GM23338 (cell line): ENCODE measurements around the gene FTCDNL1. TPM values are rescaled to one million over a fixed set of nuclear protein-coding genes. Genes with fewer than 3 reads are reported as not detected.

Experiments
- ATAC-seq: fragments of 200-7000 bp; cut with Tn5 transposase; 3 replicates; pipeline ENCODE4 v1.9.1; 2020
- DNase-seq: peaks from one replicate; pipeline ENCODE4 v3.0.0-alpha.2; 2015; ENCODE audit warnings: low spot score
- H2AFZ ChIP-seq: fragments of 200-600 bp; sonication (generic); 2 replicates; pipeline ENCODE4 v1.8.0; 2016; ENCODE audit warnings: antibody characterized with exemption, mild to moderate bottlenecking, moderate library complexity
- H3F3A ChIP-seq: fragments of 200-600 bp; sonication (generic); replicated peaks from 2 replicates; pipeline ENCODE4 v1.8.0; 2017; ENCODE audit warnings: antibody characterized with exemption, mixed run types, low read depth
- H3K27ac ChIP-seq: fragments of 200-600 bp; sonication (generic); 2 replicates; pipeline ENCODE4 v1.6.1; 2016; ENCODE audit warnings: low read depth
- H3K27me3 ChIP-seq: fragments of 200-600 bp; sonication (generic); 2 replicates; pipeline ENCODE4 v1.8.0; 2016; ENCODE audit warnings: mild to moderate bottlenecking, mixed run types, moderate library complexity; ENCODE audit not compliant: insufficient read depth
- H3K36me3 ChIP-seq: fragments of 200-600 bp; sonication (generic); 2 replicates; pipeline ENCODE4 v1.8.0; 2016; ENCODE audit warnings: mild to moderate bottlenecking; ENCODE audit not compliant: insufficient read depth
- H3K4me1 ChIP-seq: fragments of 200-600 bp; sonication (generic); 2 replicates; pipeline ENCODE4 v1.8.0; 2016; ENCODE audit warnings: mild to moderate bottlenecking, moderate library complexity; ENCODE audit not compliant: insufficient read depth
- H3K4me2 ChIP-seq: fragments of 200-600 bp; sonication (generic); 2 replicates; pipeline ENCODE4 v1.7.1; 2017; ENCODE audit warnings: mixed run types
- H3K4me3 ChIP-seq: fragments of 200-600 bp; sonication (generic); 2 replicates; pipeline ENCODE4 v1.6.1; 2016; ENCODE audit warnings: mixed run types
- H3K79me2 ChIP-seq: fragments of 200-600 bp; sonication (generic); replicated peaks from 2 replicates; pipeline ENCODE4 v1.8.0; 2017; ENCODE audit warnings: mild to moderate bottlenecking; ENCODE audit not compliant: insufficient read depth
- H3K9me2 ChIP-seq: fragments of 200-600 bp; sonication (generic); 2 replicates; pipeline ENCODE4 v1.8.0; 2017; ENCODE audit not compliant: insufficient read depth
- H4K20me1 ChIP-seq: fragments of 200-600 bp; sonication (generic); replicated peaks from 2 replicates; pipeline ENCODE4 v1.8.0; 2017; ENCODE audit warnings: mild to moderate bottlenecking; ENCODE audit not compliant: insufficient read depth
- H3K27ac Mint-ChIP-seq: 2 replicates; pipeline ENCODE4 v1.8.0; 2020; ENCODE audit warnings: inconsistent platforms, mild to moderate bottlenecking, moderate library complexity, mixed read lengths
- H3K27me3 Mint-ChIP-seq: 3 replicates; pipeline ENCODE4 v1.8.0; 2022; ENCODE audit warnings: low read depth, mild to moderate bottlenecking, moderate library complexity, mixed read lengths, inconsistent platforms; ENCODE audit not compliant: insufficient read depth, poor library complexity
- H3K36me3 Mint-ChIP-seq: 3 replicates; pipeline ENCODE4 v1.8.0; 2021; ENCODE audit warnings: low read depth, mild to moderate bottlenecking, inconsistent platforms, moderate library complexity, mixed read lengths
- H3K4me1 Mint-ChIP-seq: 3 replicates; pipeline ENCODE4 v1.8.0; 2020; ENCODE audit warnings: mild to moderate bottlenecking, inconsistent platforms, mixed read lengths
- H3K4me3 Mint-ChIP-seq: 3 replicates; pipeline ENCODE4 v1.8.0; 2021; ENCODE audit warnings: moderate library complexity, mild to moderate bottlenecking, inconsistent platforms, mixed read lengths
- H3K9me3 Mint-ChIP-seq: 3 replicates; pipeline ENCODE4 v1.8.0; 2020; ENCODE audit warnings: moderate library complexity, mild to moderate bottlenecking, inconsistent platforms, mixed read lengths
- EZH2 ChIP-seq: fragments of 200-600 bp; sonication (generic); IDR thresholded peaks from one replicate; pipeline ENCODE4 v1.8.0; 2017; ENCODE audit warnings: antibody characterized with exemption, mild to moderate bottlenecking, low read depth; ENCODE audit not compliant: unreplicated experiment
- NANOG ChIP-seq: IDR thresholded peaks from 2 replicates; pipeline ENCODE4 v1.6.1; 2016; ENCODE audit warnings: antibody characterized with exemption, borderline replicate concordance
- POLR2AphosphoS5 ChIP-seq: IDR thresholded peaks from 2 replicates; pipeline ENCODE4 v1.6.1; 2016; ENCODE audit warnings: antibody characterized with exemption, low read depth
- STAT1 ChIP-seq: IDR thresholded peaks from one replicate; pipeline ENCODE4 v1.6.1; 2016; ENCODE audit warnings: antibody characterized with exemption; ENCODE audit not compliant: unreplicated experiment
- ZNF331 ChIP-seq: fragments of 250-450 bp; sonication (Bioruptor Pico); IDR thresholded peaks from 2 replicates; pipeline ENCODE4 v1.5.0; 2020; ENCODE audit warnings: low read depth, mild to moderate bottlenecking, moderate library complexity
- polyA plus RNA-seq: library from polyadenylated mRNA; unstranded; fragments of >200 nt; fragmentation: Nextera tagmentation; extraction: Ambion mirVana; gene quantifications from 2 replicates; pipeline ENCODE4 v1.2.1, GENCODE V29; 2016
- total RNA-seq: library from RNA; depleted of rRNA; stranded (reverse); fragments of >200 nt; shearing (Covaris generic); gene quantifications from 2 replicates; pipeline ENCODE4 v1.2.3, GENCODE V29; 2014
- TF ChIP-seq, protein P1 (sequence below): IDR thresholded peaks from 2 replicates; pipeline ENCODE4 v1.6.1; 2016; ENCODE audit warnings: antibody characterized with exemption
- TF ChIP-seq, protein P2 (sequence below): fragments of 250-450 bp; sonication (Bioruptor Pico); IDR thresholded peaks from 2 replicates; pipeline ENCODE4 v1.5.0; 2020; ENCODE audit warnings: mild to moderate bottlenecking, moderate library complexity
- TF ChIP-seq, protein P3 (sequence below), 2 experiments: fragments of 200-600 bp in 1 of 2; sonication (generic) in 1 of 2; conservative IDR thresholded peaks; 2 replicates each; pipeline versions ENCODE4 v1.5.1 to v1.6.1; 2016 to 2017; ENCODE audit warnings: antibody characterized with exemption in 2 of 2, low read depth in 2 of 2, mild to moderate bottlenecking in 2 of 2, moderate library complexity in 1 of 2

Gene FTCDNL1
- total and polyA plus RNA-seq, 2 experiments from 2014 or later = 1.7 to 2.0 TPM

DNA sequence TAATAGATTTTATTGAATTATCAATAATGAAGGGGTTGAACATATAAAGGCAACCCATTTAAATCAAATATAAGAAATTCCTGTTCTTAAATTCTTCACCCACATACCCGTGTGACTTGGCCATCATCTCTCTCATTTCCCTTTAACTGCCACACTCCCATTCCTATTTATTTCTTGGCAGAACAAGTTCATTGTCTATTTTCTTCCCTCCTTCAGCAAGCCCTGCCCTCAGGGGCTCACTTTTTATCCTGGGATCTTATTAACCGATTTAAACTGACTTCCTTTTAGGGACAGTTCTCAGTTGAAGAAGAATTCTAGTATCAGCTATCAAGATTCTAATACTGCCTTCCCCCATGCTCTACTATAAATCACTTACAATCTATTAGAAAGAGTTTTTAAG lies 123.2 kb downstream of the FTCDNL1 start:
- no peak for TF ChIP-seq STAT1
- TF ChIP-seq, protein P1, sequence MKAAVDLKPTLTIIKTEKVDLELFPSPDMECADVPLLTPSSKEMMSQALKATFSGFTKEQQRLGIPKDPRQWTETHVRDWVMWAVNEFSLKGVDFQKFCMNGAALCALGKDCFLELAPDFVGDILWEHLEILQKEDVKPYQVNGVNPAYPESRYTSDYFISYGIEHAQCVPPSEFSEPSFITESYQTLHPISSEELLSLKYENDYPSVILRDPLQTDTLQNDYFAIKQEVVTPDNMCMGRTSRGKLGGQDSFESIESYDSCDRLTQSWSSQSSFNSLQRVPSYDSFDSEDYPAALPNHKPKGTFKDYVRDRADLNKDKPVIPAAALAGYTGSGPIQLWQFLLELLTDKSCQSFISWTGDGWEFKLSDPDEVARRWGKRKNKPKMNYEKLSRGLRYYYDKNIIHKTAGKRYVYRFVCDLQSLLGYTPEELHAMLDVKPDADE = no peak
- TF ChIP-seq, protein P2, sequence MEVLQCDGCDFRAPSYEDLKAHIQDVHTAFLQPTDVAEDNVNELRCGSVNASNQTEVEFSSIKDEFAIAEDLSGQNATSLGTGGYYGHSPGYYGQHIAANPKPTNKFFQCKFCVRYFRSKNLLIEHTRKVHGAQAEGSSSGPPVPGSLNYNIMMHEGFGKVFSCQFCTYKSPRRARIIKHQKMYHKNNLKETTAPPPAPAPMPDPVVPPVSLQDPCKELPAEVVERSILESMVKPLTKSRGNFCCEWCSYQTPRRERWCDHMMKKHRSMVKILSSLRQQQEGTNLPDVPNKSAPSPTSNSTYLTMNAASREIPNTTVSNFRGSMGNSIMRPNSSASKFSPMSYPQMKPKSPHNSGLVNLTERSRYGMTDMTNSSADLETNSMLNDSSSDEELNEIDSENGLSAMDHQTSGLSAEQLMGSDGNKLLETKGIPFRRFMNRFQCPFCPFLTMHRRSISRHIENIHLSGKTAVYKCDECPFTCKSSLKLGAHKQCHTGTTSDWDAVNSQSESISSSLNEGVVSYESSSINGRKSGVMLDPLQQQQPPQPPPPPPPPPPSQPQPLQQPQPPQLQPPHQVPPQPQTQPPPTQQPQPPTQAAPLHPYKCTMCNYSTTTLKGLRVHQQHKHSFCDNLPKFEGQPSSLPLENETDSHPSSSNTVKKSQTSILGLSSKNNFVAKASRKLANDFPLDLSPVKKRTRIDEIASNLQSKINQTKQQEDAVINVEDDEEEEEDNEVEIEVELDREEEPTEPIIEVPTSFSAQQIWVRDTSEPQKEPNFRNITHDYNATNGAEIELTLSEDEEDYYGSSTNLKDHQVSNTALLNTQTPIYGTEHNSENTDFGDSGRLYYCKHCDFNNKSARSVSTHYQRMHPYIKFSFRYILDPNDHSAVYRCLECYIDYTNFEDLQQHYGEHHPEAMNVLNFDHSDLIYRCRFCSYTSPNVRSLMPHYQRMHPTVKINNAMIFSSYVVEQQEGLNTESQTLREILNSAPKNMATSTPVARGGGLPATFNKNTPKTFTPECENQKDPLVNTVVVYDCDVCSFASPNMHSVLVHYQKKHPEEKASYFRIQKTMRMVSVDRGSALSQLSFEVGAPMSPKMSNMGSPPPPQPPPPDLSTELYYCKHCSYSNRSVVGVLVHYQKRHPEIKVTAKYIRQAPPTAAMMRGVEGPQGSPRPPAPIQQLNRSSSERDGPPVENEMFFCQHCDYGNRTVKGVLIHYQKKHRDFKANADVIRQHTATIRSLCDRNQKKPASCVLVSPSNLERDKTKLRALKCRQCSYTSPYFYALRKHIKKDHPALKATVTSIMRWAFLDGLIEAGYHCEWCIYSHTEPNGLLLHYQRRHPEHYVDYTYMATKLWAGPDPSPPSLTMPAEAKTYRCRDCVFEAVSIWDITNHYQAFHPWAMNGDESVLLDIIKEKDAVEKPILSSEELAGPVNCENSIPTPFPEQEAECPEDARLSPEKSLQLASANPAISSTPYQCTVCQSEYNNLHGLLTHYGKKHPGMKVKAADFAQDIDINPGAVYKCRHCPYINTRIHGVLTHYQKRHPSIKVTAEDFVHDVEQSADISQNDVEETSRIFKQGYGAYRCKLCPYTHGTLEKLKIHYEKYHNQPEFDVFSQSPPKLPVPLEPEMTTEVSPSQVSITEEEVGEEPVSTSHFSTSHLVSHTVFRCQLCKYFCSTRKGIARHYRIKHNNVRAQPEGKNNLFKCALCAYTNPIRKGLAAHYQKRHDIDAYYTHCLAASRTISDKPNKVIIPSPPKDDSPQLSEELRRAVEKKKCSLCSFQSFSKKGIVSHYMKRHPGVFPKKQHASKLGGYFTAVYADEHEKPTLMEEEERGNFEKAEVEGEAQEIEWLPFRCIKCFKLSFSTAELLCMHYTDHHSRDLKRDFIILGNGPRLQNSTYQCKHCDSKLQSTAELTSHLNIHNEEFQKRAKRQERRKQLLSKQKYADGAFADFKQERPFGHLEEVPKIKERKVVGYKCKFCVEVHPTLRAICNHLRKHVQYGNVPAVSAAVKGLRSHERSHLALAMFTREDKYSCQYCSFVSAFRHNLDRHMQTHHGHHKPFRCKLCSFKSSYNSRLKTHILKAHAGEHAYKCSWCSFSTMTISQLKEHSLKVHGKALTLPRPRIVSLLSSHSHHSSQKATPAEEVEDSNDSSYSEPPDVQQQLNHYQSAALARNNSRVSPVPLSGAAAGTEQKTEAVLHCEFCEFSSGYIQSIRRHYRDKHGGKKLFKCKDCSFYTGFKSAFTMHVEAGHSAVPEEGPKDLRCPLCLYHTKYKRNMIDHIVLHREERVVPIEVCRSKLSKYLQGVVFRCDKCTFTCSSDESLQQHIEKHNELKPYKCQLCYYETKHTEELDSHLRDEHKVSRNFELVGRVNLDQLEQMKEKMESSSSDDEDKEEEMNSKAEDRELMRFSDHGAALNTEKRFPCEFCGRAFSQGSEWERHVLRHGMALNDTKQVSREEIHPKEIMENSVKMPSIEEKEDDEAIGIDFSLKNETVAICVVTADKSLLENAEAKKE (CRISPR knock-in tag) = no peak
- TF ChIP-seq NANOG = no peak
- no peak for TF ChIP-seq ZNF331 (CRISPR knock-in tag)
- TF ChIP-seq, protein P3, sequence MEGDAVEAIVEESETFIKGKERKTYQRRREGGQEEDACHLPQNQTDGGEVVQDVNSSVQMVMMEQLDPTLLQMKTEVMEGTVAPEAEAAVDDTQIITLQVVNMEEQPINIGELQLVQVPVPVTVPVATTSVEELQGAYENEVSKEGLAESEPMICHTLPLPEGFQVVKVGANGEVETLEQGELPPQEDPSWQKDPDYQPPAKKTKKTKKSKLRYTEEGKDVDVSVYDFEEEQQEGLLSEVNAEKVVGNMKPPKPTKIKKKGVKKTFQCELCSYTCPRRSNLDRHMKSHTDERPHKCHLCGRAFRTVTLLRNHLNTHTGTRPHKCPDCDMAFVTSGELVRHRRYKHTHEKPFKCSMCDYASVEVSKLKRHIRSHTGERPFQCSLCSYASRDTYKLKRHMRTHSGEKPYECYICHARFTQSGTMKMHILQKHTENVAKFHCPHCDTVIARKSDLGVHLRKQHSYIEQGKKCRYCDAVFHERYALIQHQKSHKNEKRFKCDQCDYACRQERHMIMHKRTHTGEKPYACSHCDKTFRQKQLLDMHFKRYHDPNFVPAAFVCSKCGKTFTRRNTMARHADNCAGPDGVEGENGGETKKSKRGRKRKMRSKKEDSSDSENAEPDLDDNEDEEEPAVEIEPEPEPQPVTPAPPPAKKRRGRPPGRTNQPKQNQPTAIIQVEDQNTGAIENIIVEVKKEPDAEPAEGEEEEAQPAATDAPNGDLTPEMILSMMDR (conservative IDR thresholded peaks at IDR 0.05; ENCODE audit: low read depth in 2 of 2) = no peak
- TF ChIP-seq POLR2AphosphoS5 = no peak
- no peak for TF ChIP-seq EZH2
- H3K27me3 ChIP-seq = no peaks in the 10 kb centered on the region
- no peak overlapping the region for H3K4me2 ChIP-seq
- no peaks in the 10 kb centered on the region for H3K36me3 Mint-ChIP-seq
- H2AFZ ChIP-seq = no peak overlapping the region
- H3K9me3 Mint-ChIP-seq = no peaks in the 10 kb centered on the region
- H3K27ac Mint-ChIP-seq = no peak overlapping the region
- H4K20me1 ChIP-seq = no peaks in the 10 kb centered on the region; the same call in 1 of the 2 replicates
- no peak overlapping the region for H3K4me3 Mint-ChIP-seq
- H3K27me3 Mint-ChIP-seq = no peaks in the 10 kb centered on the region
- H3K4me1 ChIP-seq = no peaks in the 10 kb centered on the region
- no peaks in the 10 kb centered on the region for H3F3A ChIP-seq
- DNase-seq (no peak), ATAC-seq (no peak)
- H3K4me3 ChIP-seq = no peak overlapping the region
- H3K9me2 ChIP-seq = peaks cover 5% of the 10 kb centered on the region; the same call in 1 of the 2 replicates
- H3K4me1 Mint-ChIP-seq = no peaks in the 10 kb centered on the region
- H3K79me2 ChIP-seq = no peaks in the 10 kb centered on the region
- H3K36me3 ChIP-seq = no peaks in the 10 kb centered on the region
- no peak overlapping the region for H3K27ac ChIP-seq
